A549 (cell line): ENCODE measurements around the gene TNS3.

Experiments used
- CTCF ChIP-seq: fragments of >200 bp; sonication (Bioruptor Twin); formaldehyde crosslinking; IDR thresholded peaks from 3 replicates; pipeline ENCODE4 v1.5.1; 2016
- POLR2AphosphoS2 ChIP-seq: conservative IDR thresholded peaks from 2 replicates; pipeline ENCODE4 v1.6.1; 2012; ENCODE audit warnings: low read length, improper control_type of control experiment, inconsistent platforms

GRCh38 chr7:47290867-47291266 lies 291.0 kb downstream of the TNS3 start:
- no peak for TF ChIP-seq POLR2AphosphoS2
- TF ChIP-seq CTCF: no peak
